Astrocyte (in vitro differentiated cells and primary cell): ENCODE data around the gene CEP131. TPM values are rescaled to one million over a fixed set of nuclear protein-coding genes. Genes with fewer than 3 reads are reported as not detected.
"Not testable (repeated sequence)": the region's sequence is repeated elsewhere in the genome, so short reads cannot be mapped to it uniquely, and the experiment has no call there.

Experiments
- DNase-seq: peaks from one replicate; pipeline ENCODE4 v3.0.0-alpha.2; 2010; ENCODE audit warnings: low read depth
- FAIRE-seq: peaks from 2 replicates; lab custom pipeline; 2011; peaks lifted over from hg19 to GRCh38; lab: Jason Lieb, UNC
- H2AFZ ChIP-seq: 2 replicates; pipeline ENCODE4 v1.6.0; 2012; ENCODE audit warnings: low read depth, low read length, inconsistent platforms
- H3K27ac ChIP-seq: 2 replicates; pipeline ENCODE4 v1.5.1; 2011; ENCODE audit warnings: low read depth, low read length, inconsistent platforms
- H3K27me3 ChIP-seq: 2 replicates; pipeline ENCODE4 v1.6.0; 2011; ENCODE audit warnings: low read length, inconsistent platforms; ENCODE audit not compliant: insufficient read depth
- H3K36me3 ChIP-seq: 2 replicates; pipeline ENCODE4 v1.5.1; 2011; ENCODE audit warnings: low read length, inconsistent platforms; ENCODE audit not compliant: insufficient read depth
- H3K4me1 ChIP-seq: 2 replicates; pipeline ENCODE4 v1.5.1; 2011; ENCODE audit warnings: low read length, inconsistent platforms; ENCODE audit not compliant: insufficient read depth
- H3K4me2 ChIP-seq: 2 replicates; pipeline ENCODE4 v1.6.0; 2012; ENCODE audit warnings: low read length, inconsistent platforms
- H3K4me3 ChIP-seq: 2 replicates; pipeline ENCODE4 v1.5.1; 2011; ENCODE audit warnings: low read depth, mild to moderate bottlenecking, low read length, inconsistent platforms; ENCODE audit not compliant: insufficient read depth
- H3K79me2 ChIP-seq: 2 replicates; pipeline ENCODE4 v1.6.0; 2012; ENCODE audit warnings: mild to moderate bottlenecking, low read length, inconsistent platforms; ENCODE audit not compliant: insufficient read depth
- H3K9ac ChIP-seq: 2 replicates; pipeline ENCODE4 v1.6.0; 2012; ENCODE audit warnings: mild to moderate bottlenecking, low read length, inconsistent platforms
- H3K9me3 ChIP-seq: 2 replicates; pipeline ENCODE4 v1.5.1; 2012; ENCODE audit warnings: low read depth, mild to moderate bottlenecking, low read length, inconsistent platforms; ENCODE audit not compliant: insufficient read depth
- H4K20me1 ChIP-seq: 2 replicates; pipeline ENCODE4 v1.6.0; 2012; ENCODE audit warnings: low read length, inconsistent platforms; ENCODE audit not compliant: insufficient read depth
- H3K27ac Mint-ChIP-seq: one replicate; pipeline ENCODE4 v1.8.0; 2021; ENCODE audit warnings: mild to moderate bottlenecking, mixed read lengths; ENCODE audit not compliant: unreplicated experiment
- H3K27me3 Mint-ChIP-seq: one replicate; pipeline ENCODE4 v1.8.0; 2021; ENCODE audit warnings: low read depth, mixed read lengths; ENCODE audit not compliant: unreplicated experiment
- H3K36me3 Mint-ChIP-seq: one replicate; pipeline ENCODE4 v1.8.0; 2021; ENCODE audit warnings: low read depth, mixed read lengths; ENCODE audit not compliant: unreplicated experiment
- H3K4me1 Mint-ChIP-seq: one replicate; pipeline ENCODE4 v1.8.0; 2021; ENCODE audit warnings: low read depth, mixed read lengths; ENCODE audit not compliant: unreplicated experiment
- H3K4me3 Mint-ChIP-seq: one replicate; pipeline ENCODE4 v1.8.0; 2021; ENCODE audit warnings: mild to moderate bottlenecking, moderate library complexity, mixed read lengths; ENCODE audit not compliant: unreplicated experiment
- H3K9me3 Mint-ChIP-seq: one replicate; pipeline ENCODE4 v1.8.0; 2021; ENCODE audit warnings: mild to moderate bottlenecking, mixed read lengths; ENCODE audit not compliant: unreplicated experiment
- CTCF ChIP-seq: IDR thresholded peaks from 2 replicates; pipeline ENCODE4 v1.5.1; 2011; ENCODE audit warnings: low read depth, mild to moderate bottlenecking, inconsistent platforms, low read length, moderate library complexity; ENCODE audit not compliant: insufficient read depth
- EZH2 ChIP-seq: IDR thresholded peaks from 2 replicates; pipeline ENCODE4 v1.6.1; 2012; ENCODE audit warnings: mild to moderate bottlenecking, low read length, inconsistent platforms; ENCODE audit not compliant: insufficient read depth
- total RNA-seq: library from RNA; stranded (reverse); gene quantifications from 2 replicates; pipeline ENCODE4 v1.2.1, GENCODE V29; 2021

Gene CEP131
- total RNA-seq, 1 donor from 2014 or later = 5.8 TPM

- H3K9me3 ChIP-seq = no peaks in the 10 kb centered on the region
- H3K4me2 ChIP-seq = no peak overlapping the region
- Mint-ChIP-seq H3K27ac (no peak overlapping the region), H3K9me3 (peaks cover 3% of the 10 kb centered on the region), H3K4me1 (no peaks in the 10 kb centered on the region), H3K27me3 (peaks cover under 1% of the 10 kb centered on the region), H3K4me3 (no peak overlapping the region), H3K36me3 (peaks cover 14% of the 10 kb centered on the region)
- peaks cover 3% of the 10 kb centered on the region for H3K79me2 ChIP-seq
- H3K36me3 ChIP-seq = peaks cover 2% of the 10 kb centered on the region
- H3K27me3 ChIP-seq = no peaks in the 10 kb centered on the region
- FAIRE-seq (no peak), DNase-seq (no peak)
- no peak overlapping the region for H2AFZ ChIP-seq
- TF ChIP-seq EZH2 (no peak), CTCF (no peak)
- H3K27ac ChIP-seq = no peak overlapping the region
- no peak overlapping the region for H3K9ac ChIP-seq
- no peak overlapping the region for H3K4me3 ChIP-seq
- H3K4me1 ChIP-seq = no peaks in the 10 kb centered on the region
- H4K20me1 ChIP-seq = peaks cover 11% of the 10 kb centered on the region
These were observed 6.3 kb upstream of the CEP131 start for GRCh38 chr17:81228834-81229665.

GRCh38 chr17:81228420-81228819, 5.7 kb upstream of the CEP131 start:
- Histone ChIP-seq H3K79me2 (no peaks in the 10 kb centered on the region), H4K20me1 (peaks cover 7% of the 10 kb centered on the region), H3K9me3 (no peaks in the 10 kb centered on the region), H3K27ac (no peak overlapping the region), H2AFZ (no peak overlapping the region), H3K4me2 (no peak overlapping the region), H3K4me3 (no peak overlapping the region), H3K4me1 (peaks cover under 1% of the 10 kb centered on the region), H3K36me3 (peaks cover 2% of the 10 kb centered on the region), H3K9ac (no peak overlapping the region), H3K27me3 (no peaks in the 10 kb centered on the region)
- Mint-ChIP-seq H3K27ac (no peak overlapping the region), H3K27me3 (peaks cover 5% of the 10 kb centered on the region), H3K4me1 (no peaks in the 10 kb centered on the region), H3K36me3 (peaks cover 14% of the 10 kb centered on the region), H3K4me3 (no peak overlapping the region), H3K9me3 (peaks cover 3% of the 10 kb centered on the region)
- DNase-seq (no peak), FAIRE-seq (no peak)
- TF ChIP-seq CTCF = no peak
- TF ChIP-seq EZH2 = no peak

GRCh38 chr17:81227630-81228029, 4.9 kb upstream of the CEP131 start:
- H3K27me3 Mint-ChIP-seq, H3K36me3 ChIP-seq, H3K4me2 ChIP-seq, H3K79me2 ChIP-seq, FAIRE-seq, H3K4me3 ChIP-seq, DNase-seq, H4K20me1 ChIP-seq, H3K9me3 ChIP-seq, H3K27ac ChIP-seq, H3K27ac Mint-ChIP-seq, H3K9ac ChIP-seq, H3K27me3 ChIP-seq, H3K4me3 Mint-ChIP-seq, H3K9me3 Mint-ChIP-seq, H3K4me1 ChIP-seq, H2AFZ ChIP-seq, H3K4me1 Mint-ChIP-seq: not testable (repeated sequence)
- H3K36me3 Mint-ChIP-seq = peaks cover 14% of the 10 kb centered on the region
